Endothelial cell of hepatic sinusoid (primary cell): ENCODE results near the gene PRRT1.

Source experiments
- in situ Hi-C: cut with HindIII; loops from 2 replicates; pipeline ENCODE4 v1.10.0; 2017; ENCODE audit warnings: low sequenced_read_pairs

The PRRT1 gene

GRCh38 chr6:32188381-32189068 is 36.8 kb upstream of the PRRT1 start:
- in situ Hi-C loops = loop anchor here (10.0 kb wide), 1 partner anchor 74 kb away; no protein-coding TSS in a partner anchor

GRCh38 chr6:32187725-32188380 is 36.1 kb upstream of the PRRT1 start:
- in situ Hi-C loops = loop anchor here (10.0 kb wide), 1 partner anchor 73 kb away; no protein-coding TSS in a partner anchor

- in situ Hi-C loops = loop anchor here (10.0 kb wide), 1 partner anchor 72 kb away; no protein-coding TSS in a partner anchor
Observed at GRCh38 chr6:32187009-32187709, 35.4 kb upstream of the PRRT1 start.

GRCh38 chr6:32186151-32186840 is 34.6 kb upstream of the PRRT1 start:
- in situ Hi-C loops = loop anchor here (10.0 kb wide), 1 partner anchor 71 kb away; no protein-coding TSS in a partner anchor

GRCh38 chr6:32185681-32186131 is 34.0 kb upstream of the PRRT1 start:
- in situ Hi-C loops = loop anchor here (10.0 kb wide), 1 partner anchor 71 kb away; no protein-coding TSS in a partner anchor

- in situ Hi-C loops = loop anchor here (10.0 kb wide), 1 partner anchor 69 kb away; no protein-coding TSS in a partner anchor
Observed at GRCh38 chr6:32184084-32184640, 32.4 kb upstream of the PRRT1 start, which contains the start of gene AGER. Gene AGER, minus strand, starts transcription at chr6:32184253. Its CDS starts 31 bp downstream, at chr6:32184222.

- in situ Hi-C loops = loop anchor here (10.0 kb wide), 1 partner anchor 69 kb away; no protein-coding TSS in a partner anchor
Observed at GRCh38 chr6:32183483-32184083, 31.8 kb upstream of the PRRT1 start.

- in situ Hi-C loops = loop anchor here (10.0 kb wide), 1 partner anchor 68 kb away; no protein-coding TSS in a partner anchor
Observed at GRCh38 chr6:32183030-32183429, 31.3 kb upstream of the PRRT1 start.

GRCh38 chr6:32182555-32182981 is 30.8 kb upstream of the PRRT1 start:
- in situ Hi-C loops = loop anchor here (10.0 kb wide), 1 partner anchor 68 kb away; no protein-coding TSS in a partner anchor

- in situ Hi-C loops = loop anchor here (10.0 kb wide), 1 partner anchor 67 kb away; no protein-coding TSS in a partner anchor
Observed at GRCh38 chr6:32181915-32182529, 30.3 kb upstream of the PRRT1 start.

GRCh38 chr6:32181148-32181702 is 29.5 kb upstream of the PRRT1 start:
- in situ Hi-C loops = loop anchor here (10.0 kb wide), 1 partner anchor 66 kb away; no protein-coding TSS in a partner anchor

- in situ Hi-C loops = loop anchor here (10.0 kb wide), 1 partner anchor 65 kb away; no protein-coding TSS in a partner anchor
Observed at GRCh38 chr6:32179766-32180405, 28.1 kb upstream of the PRRT1 start.

- in situ Hi-C loops = no loop called here
Observed at GRCh38 chr6:32178547-32179440, 27.1 kb upstream of the PRRT1 start.

GRCh38 chr6:32177788-32178546 is 26.2 kb upstream of the PRRT1 start, which contains the start of gene RNF5:
Gene RNF5, plus strand, starts transcription at chr6:32178405. Its CDS starts 107 bp downstream, at chr6:32178512.
- in situ Hi-C loops = no loop called here

- in situ Hi-C loops = no loop called here
Observed at GRCh38 chr6:32177183-32177787, 25.5 kb upstream of the PRRT1 start.
